Activated T-cell treated with anti-CD3 and anti-CD28 coated beads for 48 hours (primary cell): ENCODE measurements around the gene HSPA1L.
A peak's percentile ranks its signal among the peaks of the same experiment; 100 is the strongest.

ENCODE experiments used
- DNase-seq: peaks from one replicate; pipeline ENCODE4 v3.0.0-alpha.2; 2020; ENCODE audit warnings: low read depth

The HSPA1L gene

GRCh38 chr6:31781244-31782125, 33.6 kb downstream of the HSPA1L start:
- no peak for DNase-seq

DNA sequence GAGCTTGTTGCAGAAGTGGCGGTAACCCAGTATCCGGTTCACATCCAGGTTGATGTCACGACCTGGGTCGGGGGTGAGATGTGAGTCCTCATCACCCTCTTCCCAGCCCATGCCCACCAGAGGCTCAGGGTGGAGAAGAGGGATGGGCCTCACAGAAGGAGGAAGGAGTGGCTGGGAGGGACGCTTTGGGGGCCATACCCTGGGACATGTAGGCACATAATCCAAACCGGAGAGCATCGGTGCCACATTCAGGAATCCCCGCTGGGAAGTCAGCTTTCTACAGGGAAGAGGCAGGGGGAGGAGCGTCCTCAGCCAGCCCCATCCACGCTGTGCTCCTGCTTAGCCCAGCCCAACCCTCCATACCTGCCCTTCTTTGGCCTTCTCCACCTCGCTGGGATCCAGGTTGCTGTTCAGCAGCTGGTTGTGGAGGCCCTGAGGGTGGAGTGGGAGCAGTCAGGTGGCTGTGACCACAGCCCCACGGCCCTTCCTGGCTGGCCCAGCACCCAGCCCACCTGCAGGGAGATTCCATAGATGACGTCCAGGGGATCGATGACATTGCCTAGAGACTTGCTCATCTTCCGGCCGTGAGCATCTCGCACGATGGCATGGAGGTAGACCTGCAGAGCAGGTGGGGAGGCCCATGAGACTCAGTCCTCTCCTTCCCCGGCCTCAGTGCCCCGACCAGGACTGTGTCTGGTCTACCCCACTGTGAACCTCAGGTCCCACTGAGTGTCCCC, 34.4 kb downstream of the HSPA1L start:
- DNase-seq, result no peak

- no peak for DNase-seq
These were observed 35.2 kb downstream of the HSPA1L start for GRCh38 chr6:31779908-31780307.

DNA sequence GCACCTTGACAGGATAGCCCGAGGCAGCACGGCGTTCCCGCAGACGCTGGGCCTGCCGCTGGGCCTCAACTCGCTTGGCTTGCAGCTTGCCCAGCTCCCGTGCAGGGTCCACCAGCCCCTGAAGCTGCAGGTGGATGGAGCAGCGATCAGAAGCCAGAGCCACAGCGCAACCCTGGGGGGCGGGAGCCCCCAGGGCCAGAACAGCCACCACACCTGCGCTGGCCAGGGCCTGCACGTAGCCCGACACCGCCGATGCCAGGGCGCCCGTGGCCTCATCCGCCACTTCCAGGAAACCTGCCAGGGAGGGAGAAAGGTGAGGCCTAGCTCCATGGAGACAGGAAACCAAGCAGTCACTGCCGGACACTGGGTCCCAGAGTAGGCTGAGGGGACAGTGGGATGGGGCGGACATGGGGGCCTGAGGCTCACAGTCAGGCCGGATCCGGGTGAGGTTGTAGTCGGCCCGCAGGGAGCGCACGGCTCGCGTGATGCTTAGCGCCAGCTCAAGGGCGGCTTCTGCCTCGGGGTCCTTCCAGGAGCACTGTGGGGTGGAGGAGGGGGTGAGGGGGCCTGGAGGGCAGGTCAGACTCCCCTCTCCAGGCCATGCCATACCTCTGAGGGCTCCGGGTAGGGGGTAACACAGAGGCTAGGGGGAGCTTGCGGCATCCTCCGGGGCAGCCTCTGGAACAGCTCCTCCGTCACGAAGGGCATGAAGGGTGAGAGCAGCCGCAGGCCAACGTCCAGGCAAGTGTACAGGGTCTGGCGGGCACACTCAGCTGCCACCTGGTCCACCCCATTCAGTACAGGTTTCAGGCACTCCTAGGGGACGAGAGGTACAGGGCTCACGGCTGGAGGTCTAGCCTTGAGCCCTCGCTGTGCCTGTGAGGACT, 35.8 kb downstream of the HSPA1L start:
- DNase-seq, result no peak

- DNase-seq, result no peak
These were observed 36.9 kb downstream of the HSPA1L start for GRCh38 chr6:31778193-31778592.

DNA sequence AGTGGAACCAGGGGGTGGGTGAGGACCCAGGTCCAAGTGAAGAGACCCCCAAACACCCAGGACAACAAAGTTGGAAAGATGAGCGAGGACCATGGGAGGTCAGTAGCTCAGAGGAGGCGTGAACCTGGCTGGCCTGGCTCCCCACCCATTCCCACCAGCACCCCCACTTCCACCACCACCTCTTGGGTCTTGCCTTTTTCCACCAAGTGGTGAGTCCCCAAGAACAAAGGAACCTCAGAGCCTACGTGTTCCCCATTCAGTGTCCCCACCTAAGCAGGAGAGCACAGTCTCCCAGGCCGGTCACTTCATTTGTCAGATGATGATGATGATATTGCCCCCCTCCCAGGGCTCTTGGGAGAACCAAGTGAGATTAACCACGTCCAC, 37.4 kb downstream of the HSPA1L start:
- no peak for DNase-seq

DNA sequence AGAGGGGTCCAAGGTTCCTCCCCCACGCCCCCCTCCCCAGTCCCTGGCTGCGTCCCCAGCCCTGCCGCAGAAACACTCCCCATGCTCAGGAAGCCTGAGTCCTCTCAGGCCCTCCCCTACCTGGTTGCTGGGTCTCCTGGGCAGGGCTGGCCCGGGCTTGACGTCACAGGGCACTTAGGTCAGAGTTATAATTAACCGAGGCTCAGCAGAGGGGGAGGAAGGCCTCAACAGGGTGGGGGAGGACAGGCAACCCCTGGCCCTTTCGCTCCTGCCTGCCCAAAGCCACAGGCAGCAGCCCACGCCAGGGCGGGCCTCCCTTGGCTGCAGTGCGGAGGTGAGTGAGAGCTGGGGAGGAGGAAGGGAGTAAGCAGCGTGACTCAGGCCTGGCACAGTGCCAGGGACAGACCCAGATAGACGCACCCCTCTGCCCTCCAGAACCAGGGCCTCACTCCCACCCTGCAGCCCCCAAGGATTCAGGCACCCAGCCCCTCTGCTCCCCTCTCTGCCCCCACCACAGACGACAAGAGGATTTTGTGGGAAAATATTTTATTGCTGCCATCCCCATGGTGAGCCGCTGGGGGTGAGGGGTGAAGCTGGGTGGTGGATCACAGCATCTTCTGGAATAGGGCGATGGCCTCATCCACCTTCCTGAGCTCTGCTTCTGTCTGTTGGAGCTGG, 38.0 kb downstream of the HSPA1L start, which contains the start of gene VWA7:
VWA7 (minus strand) TSS at position 340 of the 678 bp plus-strand sequence. CDS start 549 bp downstream, outside the sequence.
- peak; percentile 75 for DNase-seq

- DNase-seq, result no peak
These were observed 38.5 kb downstream of the HSPA1L start for GRCh38 chr6:31776485-31776988.

DNA sequence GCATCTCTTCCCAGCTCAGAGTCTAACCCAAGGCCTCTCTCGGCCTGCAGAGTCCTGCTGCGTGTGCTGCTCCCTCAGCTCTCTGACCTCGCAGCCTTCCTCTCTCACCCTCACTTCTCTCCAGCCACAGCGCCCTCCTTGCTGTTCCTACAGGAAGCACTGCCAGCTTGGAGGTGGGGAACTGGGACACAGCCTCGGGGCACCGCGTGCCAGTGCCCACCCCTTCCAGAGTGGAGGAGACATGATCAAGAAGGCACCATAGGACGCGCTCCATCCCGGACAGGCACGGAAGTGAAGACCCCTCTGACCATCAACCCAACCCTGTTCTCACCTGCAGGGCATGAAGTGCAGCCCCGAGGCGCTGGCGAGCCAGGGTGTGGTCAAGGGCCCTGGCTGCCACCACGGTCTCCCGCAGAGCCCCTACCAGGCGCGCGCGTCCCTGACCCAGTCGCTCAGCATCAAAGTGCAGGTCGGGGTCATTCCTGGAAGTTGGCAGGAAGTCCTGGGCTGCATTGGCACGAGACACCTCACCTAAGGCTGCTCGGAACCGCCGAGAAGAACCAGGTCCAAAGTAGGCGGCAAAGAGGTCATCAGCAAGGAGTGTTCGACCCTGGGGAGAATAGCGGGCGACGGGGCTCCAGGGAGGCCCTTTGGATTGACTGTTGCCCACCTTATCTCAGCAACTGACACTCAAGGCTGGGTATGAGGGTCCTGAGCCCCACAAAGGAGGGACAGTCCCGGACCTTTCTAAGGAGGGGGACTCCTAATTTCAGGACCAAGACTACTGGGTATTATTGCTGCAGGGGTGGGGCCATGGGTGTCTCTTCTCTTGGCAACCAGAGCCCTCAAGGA, 39.2 kb downstream of the HSPA1L start:
- no peak for DNase-seq

- DNase-seq, result no peak
These were observed 39.9 kb downstream of the HSPA1L start for GRCh38 chr6:31775184-31775583.

GRCh38 chr6:31771992-31772358, 43.1 kb downstream of the HSPA1L start:
- no peak for DNase-seq

- no peak for DNase-seq
These were observed 44.2 kb downstream of the HSPA1L start for GRCh38 chr6:31770860-31771259.

DNA sequence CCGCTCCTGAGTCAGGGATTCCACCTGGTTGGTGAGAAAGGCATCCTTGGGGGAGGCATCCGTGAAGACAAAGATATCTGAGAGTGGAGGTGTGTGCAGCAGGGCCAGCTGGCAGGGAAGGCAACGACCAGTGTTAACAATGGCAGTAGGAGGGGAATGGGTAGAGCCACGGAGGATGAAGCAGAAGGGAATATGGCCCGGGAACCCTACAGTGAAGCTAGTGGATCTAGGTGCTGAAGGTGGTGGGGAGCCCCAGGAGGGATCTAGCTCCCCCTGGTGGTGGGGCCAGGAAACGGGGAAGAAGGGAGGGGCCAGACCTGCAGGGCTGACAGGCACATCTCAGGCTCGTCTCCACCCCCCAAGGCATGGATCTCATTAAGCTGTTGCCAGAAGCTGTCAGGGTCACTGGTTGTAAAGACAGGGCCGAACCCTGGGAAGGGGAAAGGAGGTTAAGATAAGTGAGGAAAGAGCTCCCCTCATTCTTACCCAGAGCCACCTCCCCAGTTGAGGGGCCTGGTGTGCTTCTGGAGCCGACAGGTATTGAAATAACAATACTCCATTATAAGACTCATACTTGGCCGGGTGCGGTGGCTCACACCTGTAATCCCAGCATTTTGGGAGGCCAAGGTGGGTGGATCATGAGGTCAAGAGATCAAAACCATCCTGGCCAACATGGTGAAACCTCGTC, 45.3 kb downstream of the HSPA1L start:
- peak; percentile 81 for DNase-seq

- no peak for DNase-seq
These were observed 46.5 kb downstream of the HSPA1L start for GRCh38 chr6:31768363-31769257.

DNA sequence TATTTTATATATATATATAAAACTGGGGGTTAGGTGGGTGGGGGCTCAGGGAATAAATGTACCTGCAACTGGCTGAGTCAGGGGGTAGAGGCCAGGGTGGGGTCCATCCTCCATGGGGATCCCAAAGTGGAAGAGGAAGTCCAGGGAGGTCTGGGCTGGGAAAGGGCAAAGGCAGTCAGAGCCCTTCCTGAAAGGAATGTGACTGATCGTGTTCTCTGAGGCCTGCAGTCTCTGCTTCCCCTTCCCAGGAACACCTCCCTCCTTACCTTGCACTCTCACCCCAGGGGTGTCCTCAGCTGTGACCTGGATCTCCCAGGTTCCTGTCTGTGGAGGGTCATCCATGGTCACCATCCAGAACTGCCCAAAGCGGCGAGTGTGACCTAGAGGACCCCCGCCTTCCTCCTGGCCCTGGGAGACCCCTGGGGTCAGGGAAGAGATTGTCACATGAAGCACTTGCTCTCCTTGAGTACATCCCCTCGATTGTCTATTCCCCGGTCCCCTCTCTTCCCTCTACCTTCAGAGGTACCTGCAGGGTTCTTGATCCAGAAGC, 47.9 kb downstream of the HSPA1L start:
- DNase-seq, result no peak

DNA sequence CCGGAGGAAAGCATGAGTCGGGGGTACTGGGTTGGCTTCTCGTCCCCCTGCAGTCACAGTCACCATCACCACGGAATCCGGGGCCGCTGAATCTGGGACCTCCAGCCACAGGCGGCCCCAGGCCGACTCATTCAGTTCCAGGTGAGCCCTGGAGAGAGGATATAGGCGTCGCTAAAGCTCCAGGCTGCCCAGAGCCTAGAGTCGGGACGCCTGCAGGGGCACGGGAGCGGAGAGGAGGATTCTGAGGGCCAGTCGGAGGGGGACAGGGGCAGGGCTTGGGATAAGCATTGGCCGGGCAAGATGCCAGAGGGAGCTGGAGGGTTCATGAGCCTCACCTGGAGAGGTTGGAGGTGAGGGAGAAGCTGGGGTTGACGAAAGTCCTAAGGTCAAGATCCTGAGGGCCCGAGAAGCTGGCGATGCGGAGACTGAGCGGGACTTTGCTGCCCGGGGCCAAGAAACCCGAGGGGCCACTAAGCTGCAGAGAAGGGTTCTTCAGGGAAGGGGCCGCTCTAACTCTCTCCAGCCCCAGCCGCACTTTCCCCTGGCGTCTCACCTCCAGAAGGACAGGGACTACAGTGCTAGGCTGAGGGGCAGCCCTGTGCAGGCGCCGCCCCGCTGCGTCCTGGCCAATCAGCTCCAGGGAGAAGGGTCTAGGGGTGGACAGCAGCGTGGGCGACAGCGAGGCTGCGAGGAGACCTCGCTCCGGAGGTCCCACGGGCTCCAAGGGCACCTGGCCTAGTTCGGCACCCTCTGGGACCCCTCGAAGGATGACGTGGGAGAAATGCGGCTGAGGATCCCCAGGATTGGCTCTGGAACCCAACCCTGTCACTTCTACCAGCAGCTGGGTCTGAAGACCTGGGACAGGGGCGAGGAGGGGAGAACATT, 48.9 kb downstream of the HSPA1L start:
- no peak for DNase-seq

DNA sequence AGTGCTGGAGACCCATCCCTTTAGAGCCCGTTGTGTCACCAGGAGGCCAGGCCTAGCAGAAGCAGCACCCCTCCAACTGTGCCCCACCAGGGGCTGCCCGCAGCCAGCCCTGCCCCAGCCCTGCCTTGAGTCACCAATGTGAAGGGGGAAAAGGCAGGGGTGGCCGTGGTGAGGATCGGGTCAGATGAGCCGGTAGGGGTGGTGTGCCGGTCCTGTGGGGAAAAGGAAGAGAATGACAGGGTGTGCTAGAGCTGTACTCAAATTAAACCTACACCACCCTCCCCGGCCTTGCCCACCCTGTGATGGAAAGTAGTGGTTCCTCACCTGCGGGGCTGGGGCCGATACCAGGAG, 49.5 kb downstream of the HSPA1L start:
- DNase-seq, result no peak

DNA sequence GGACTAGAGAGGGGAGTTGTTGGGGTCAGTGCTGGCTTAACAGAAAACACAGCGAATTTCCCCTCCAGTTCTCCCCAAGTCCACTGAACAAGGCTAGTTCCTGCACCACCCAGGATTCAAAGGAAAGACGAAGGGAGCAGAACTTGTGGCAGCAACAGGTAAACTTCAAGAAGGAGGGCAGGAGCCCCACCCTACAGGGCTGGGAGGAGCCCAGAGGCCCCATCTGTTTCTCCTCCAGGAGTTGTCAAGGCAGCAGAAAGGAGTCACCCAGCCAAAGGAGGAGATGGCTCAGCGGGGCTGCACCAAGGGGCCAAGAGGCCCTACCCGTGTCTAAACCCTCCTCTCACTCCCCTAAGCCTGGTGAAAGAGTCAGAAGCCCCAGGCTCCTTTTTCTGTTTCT, 50.9 kb downstream of the HSPA1L start:
- DNase-seq, result no peak
